Esophagus squamous epithelium (tissue), 4 donors: ENCODE results near the gene TSPAN14.

ENCODE experiments used
- CTCF ChIP-seq, 6 experiments: fragments of 450-650 bp in 4 of 6; fragments of 200-600 bp in 2 of 6; sonication (generic) in 2 of 6; IDR thresholded peaks; one replicate each; pipeline ENCODE4 v1.5.1; 2016 to 2019; ENCODE audit warnings: antibody characterized with exemption in 6 of 6, mild to moderate bottlenecking in 4 of 6, moderate library complexity in 4 of 6
- POLR2A ChIP-seq, 4 donors: fragments of 450-650 bp; IDR thresholded peaks; one replicate each; pipeline ENCODE4 v1.6.1; 2017; ENCODE audit warnings: antibody characterized with exemption in 4 of 4, mild to moderate bottlenecking in 4 of 4, moderate library complexity in 3 of 4

- no peak for TF ChIP-seq CTCF (IDR thresholded peaks at IDR 0.05)
- TF ChIP-seq POLR2A (IDR thresholded peaks at IDR 0.05), result no peak
Observed at GRCh38 chr10:80540618-80540980, 86.5 kb downstream of the TSPAN14 start.
